ENCODE measurements around the gene HTRA3. TPM values are rescaled to one million over a fixed set of nuclear protein-coding genes. Genes with fewer than 3 reads are reported as not detected.

HTRA3 gene
- total RNA-seq, 1 donor from 2014 or later = 1.2 TPM

DNA sequence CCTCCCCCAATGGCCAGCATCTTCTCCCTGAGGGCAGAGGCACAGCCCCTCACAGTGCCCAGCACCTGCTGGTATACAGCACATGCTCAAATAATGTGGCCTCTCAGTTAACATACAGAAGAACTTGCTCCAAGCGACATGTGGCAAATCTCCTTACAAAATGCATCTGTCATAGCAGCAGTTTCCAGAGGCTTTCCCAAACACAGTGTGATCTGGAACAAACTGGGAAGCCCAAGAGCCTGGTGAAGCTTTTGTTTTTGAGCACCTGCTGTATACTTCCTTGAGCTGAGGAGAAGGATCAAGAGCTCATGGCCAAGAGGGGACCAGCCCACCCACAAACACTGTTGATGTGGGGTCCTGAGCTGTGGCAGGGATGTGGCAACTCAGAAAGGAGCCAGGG, 34.8 kb upstream of the HTRA3 start:
- DNase-seq (ENCODE audit: low read depth in 2 of 2) = no peak

DNA sequence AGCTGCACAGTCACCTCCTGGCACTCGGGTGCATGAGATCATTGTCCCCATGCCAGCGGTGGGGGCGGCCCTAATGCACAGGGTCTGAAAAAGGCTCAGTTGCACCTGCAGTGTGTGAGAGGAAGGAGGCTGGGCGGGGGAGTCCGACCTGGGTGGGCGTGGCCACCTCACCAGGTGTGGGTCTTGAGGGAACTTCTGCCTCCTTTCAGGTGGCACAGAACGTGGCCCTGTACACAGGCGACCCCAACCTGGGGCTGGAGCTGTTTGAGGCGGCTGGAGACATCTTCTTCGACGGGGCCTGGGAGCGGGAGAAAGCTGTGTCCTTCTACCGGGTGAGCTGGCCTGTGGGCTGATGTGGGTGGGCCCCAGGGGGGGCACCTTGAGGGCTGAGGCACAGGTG, 34.3 kb upstream of the HTRA3 start:
- DNase-seq (ENCODE audit: low read depth in 2 of 2) = no peak

DNA sequence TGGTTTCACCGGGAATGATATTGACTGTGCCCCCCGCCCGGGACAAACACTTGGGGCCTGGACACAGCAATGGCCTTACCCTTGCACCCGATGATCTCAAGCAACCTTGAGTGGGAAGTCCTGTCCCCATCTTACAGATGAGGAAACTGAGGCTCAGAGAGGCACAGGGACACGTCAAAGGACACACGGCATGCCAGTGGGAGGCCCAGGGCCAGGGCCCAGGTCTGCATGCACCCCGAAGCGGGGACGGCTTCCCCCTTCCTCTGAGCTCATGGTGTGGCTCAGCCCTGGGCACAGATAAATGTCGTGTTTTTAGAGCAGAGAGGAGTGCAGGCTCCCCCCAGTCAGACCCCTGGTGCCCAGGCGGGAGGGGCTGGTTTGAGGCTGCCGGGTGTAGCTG, 33.9 kb upstream of the HTRA3 start:
- no peak for DNase-seq (ENCODE audit: low read depth in 2 of 2)

DNA sequence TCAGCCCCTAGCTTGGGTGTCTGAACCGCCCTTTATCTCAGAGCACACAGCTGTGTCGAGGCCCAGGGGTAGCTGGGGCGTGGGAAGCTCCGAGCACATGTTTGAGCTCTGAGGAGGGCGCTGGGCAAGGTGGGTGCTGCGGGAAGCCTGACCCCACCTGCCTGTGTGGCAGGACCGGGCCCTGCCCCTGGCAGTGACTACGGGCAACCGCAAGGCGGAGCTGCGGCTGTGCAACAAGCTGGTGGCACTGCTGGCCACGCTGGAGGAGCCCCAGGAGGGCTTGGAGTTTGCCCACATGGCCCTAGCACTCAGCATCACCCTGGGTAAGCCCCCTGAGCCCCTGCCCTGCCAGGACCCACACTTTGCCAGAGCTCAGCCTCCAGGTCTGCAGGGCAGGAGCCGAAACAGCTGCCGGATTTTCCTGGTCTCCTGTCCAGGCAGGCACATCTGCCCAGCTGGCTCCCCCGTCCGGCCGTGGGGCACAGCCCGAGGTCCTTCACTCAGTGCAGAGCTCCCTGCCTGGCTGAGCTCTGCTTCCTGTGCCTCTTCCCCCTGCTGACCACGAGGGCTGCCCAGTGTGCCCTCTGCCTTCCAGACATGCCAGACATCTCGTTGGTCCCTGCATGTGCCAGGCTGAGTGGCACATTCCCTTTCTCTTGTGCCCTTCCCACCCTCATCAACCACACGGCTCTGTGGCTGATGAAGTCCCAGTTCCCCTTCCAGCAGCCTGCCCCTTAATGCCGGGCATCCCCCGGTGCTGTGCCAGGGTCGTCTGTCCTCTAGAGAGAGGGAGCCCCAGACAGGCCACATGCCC, 33.2 kb upstream of the HTRA3 start:
- DNase-seq (ENCODE audit: low read depth in 2 of 2) = no peak

DNA sequence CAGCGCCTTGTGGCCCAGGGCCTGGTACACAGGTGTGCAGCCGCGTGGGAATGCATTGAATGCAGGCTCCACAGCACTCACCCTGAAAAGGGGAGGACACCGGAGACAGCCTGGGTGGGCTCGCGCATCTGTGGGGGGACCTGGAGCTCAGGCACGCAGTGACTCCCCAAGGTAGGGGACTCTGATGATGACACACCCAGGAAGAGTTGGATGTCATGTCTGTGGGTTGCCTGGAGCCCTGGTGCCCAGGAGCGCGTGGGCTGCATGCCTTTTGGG, 32.7 kb upstream of the HTRA3 start:
- no peak for DNase-seq (ENCODE audit: low read depth in 2 of 2)

DNA sequence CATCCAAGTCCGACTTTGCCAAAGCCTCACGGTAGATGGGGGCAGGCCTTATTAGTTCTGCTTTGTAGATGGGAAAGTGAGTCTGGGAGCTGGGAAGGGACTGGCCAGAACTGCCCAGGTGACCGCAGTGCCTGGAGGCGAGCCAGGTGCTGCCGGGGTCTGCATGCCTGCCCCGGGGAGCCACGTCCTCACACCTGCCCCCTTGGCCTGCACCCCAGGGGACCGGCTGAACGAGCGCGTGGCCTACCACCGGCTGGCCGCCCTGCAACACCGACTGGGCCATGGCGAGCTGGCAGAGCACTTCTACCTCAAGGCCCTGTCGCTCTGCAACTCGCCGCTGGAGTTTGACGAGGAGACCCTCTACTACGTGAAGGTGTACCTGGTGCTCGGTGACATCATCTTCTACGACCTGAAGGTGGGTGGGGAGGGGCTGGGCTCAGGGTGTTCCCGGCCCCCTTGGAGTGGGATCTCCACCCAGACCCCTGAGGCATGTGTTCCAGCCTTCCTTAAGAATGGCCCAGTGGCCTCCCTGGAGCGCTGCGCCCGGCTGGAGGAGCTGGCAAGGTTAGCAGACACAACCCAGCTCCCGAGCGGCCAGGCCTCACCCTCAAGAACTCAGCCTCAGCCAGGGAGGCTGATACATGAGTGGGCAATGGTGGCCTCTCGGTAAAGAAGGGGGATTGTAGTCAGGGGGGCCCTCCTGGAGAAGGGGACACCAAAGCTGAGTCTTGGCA, 32.1 kb upstream of the HTRA3 start:
- DNase-seq (ENCODE audit: low read depth in 2 of 2) = no peak

DNA sequence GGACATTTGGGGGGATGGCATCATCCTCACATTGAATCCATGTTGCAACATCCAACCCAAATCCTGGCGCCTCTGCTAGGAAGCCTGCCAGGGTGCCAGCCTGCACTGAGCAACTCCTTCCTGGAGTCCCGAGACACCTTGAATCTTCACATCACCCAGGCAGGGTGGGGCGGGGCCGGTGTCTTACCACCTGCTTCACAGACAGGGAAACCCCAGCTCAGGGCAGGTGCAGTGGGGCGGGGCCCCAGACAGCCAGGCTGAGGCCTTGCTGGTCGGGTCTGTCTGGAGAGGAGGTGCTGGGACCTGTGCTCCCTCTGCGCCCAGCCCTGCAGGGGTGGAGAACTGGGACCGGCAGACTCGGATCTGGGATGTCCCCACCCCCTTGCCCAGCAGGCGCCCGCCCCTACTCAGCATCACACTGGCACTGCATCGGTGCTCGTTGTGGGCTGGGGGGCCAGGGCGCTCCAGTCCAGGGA, 31.5 kb upstream of the HTRA3 start:
- DNase-seq (ENCODE audit: low read depth in 2 of 2) = no peak

DNA sequence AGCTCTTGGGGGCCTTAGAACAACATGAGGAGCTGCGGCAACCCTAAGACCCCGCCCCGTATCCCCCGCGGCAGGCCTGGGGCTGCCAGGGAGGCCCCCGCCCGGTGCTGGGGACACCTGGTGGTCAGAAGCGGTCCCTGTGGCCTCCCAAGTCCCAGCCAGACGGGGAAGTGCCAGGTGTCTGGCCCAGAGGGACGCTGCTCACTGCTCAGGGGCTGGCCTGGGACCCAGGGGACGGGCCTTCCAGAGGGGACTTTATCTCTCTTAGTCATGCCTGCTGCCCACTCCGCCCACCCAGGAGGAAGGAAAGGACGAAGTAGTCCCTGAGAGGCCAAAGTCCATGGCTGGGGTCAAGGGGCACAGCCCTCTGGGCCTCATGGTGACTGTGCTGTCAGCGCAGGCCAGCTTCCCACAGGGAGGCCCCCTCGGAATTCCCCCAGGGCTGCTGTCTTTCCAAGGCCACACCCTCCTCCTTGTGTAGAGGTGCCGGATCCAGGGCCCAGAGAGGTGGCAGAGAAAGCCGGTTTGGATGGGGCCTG, 31.0 kb upstream of the HTRA3 start:
- DNase-seq (ENCODE audit: low read depth in 2 of 2) = no peak

DNA sequence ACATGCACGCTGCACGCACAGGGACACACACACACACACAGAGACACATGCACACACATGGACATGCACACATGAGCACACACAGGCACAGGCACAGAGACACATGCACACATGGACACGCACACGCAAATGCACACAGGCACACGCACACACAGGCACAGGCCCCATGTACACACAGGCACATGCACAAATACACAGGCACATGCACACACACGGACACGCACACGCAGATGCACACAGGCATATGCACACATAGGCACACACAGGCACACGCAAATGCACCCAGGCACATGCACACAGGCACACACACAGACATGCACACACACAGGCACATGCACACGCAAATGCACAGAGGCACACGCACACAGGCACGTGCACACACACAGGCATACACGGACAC, 30.3 kb upstream of the HTRA3 start:
- no peak for DNase-seq (ENCODE audit: low read depth in 2 of 2)

DNA sequence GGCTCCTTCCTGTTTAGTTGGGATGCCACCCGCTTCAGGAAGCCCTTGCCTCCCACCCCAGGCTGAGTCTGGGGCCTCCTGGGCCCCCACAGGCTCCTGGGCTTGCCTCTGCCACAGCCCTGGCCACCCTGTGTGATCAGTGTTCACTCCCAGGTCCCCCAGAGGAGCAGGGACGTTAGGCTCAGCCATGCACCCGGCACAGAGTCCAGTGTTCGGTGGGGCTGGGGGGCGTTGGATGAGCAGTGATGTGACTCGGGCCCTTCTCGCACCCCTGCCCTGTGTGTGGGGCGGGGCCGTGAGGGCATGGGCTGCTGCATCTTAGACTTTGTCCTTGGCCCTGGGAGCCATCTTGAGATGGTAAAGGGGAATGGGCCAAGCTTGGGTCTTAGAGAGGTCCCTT, 29.9 kb upstream of the HTRA3 start:
- no peak for DNase-seq (ENCODE audit: low read depth in 2 of 2)

DNA sequence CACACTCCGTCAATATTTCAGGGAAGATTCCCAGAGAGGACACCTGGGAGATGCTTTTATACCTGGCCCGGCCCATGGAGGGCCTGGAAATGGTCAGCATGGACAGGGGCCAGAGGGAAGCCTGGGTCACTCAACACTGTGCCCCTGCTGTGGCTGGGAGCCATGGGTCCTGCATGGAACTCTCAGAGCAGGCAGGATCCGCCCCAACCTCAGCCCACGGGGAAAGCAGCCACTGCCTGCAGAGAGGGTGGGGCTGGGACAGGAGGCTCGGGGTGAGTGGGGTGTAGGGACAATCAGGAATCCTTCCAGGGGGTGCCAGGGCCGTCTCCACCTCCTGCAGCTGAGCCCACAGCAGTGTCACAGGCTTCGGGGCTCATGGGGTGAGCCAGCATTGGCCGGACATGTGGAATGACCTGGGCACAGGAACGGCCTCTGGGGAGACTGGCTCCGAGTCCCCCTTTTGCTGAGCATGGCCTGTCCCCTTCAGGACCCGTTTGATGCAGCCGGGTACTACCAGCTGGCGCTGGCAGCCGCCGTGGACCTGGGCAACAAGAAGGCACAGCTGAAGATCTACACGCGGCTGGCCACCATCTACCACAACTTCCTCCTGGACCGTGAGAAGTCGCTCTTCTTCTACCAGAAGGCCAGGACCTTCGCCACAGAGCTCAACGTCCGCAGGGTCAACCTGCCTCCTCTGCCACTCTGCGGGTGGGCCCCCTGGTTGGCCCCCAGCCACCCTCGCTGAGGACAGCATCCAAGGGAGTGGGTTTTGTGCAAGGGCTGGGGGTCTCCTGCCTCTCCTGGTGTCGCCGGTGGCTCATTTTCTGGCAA, 29.1 kb upstream of the HTRA3 start:
- DNase-seq (ENCODE audit: low read depth in 2 of 2) = no peak

DNA sequence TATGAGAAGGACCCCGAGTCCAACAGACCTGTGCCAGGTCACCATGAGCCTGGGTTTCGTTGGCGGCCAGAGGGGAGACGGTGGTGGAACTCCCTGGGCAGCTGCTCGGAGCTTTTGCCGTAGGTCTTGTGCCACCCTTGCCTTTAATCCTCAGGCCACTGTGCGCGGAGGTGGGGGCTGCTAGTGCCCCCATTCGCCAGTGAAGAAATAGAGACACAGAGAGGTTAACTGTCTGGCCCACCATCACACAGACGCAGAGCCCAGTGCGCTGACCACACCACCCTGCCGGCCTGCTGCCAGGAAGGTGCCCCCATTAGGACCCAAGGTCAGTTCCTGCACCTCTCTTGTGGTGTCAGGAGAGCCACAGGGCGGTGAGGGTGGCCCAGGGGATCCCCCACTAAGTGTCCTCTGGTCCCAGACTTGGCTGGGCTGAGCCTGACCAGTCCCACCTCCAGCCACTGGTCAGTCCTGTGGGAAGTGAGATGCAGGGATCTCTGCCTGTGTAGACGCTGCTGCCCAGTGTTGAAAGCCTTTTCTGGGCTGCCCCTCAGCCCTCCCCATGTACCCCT, 28.3 kb upstream of the HTRA3 start:
- no peak for DNase-seq (ENCODE audit: low read depth in 2 of 2)

DNA sequence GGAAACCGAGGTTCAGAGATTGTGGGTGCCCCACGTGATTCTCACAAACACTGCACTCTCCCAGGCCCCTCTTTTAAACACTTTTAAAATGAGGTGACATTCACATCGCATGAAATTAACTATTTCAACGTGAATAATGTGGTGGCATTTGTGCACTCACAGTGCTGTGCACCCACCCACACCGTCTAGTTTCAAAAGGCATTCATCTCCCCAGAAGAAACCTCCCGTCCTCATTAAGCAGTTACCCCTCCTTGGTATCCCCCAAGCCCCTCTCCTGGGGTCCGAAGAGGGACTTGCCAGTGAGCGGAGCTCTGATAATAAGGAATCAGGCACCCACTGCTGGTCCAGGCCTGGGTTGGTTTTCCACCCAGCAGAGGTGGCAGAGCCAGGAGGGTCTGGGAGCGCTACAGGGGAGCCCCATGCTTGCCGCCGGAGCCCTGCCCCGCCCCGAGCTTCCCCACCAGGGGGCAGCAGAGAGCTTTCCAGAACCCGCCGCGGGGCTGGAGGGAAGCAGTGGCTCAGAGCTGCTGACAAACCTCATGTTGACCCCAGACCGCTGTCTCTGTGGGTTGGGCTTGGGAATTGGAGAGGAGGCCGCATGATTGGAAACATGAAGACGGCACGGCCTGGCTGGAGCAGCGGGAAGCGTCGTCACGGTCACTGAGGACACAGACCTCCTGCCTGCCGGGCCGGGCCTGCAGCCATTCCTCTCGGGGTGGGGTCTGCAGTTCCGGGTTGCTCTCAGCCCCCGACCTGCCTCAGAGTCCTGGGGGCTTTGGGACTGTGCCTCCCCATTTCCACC, 27.5 kb upstream of the HTRA3 start:
- DNase-seq (ENCODE audit: low read depth in 2 of 2) = peak; percentile 83 to 96

DNA sequence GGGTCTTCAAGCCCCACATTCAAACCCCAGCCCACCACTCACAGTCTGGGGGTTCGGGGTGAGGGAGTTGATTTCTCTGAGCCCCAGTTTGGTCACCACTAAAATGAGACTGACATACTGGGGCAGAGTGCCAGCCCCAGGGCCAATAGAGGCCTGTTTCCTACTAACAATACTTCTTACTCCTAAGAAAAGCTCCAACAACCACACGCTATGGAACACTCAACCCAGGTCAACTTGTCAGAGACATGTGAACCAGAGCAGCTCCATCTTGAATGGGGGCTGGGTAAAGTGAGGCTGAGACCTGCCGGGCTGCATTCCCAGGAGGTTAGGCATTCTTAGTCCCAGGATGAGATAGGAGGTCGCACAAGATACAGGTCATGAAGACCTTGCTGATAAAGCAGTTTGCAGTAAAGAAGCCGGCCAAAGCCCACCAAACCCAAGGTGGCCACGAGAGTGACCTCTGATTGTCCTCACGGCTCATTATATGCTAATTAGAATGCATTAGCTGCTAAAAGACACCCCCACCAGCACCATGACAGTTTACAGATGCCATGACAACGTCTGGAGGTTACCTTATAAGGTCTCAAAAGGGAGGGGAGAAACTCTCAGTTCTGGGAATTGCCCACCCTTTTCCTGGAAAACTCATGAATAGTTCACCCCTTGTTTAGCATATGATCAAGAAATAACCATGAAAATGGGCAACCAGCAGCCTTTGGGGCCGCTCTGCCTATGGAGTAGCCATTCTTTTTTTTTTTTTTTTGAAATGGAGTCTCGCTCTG, 26.6 kb upstream of the HTRA3 start:
- DNase-seq (ENCODE audit: low read depth in 2 of 2) = no peak

DNA sequence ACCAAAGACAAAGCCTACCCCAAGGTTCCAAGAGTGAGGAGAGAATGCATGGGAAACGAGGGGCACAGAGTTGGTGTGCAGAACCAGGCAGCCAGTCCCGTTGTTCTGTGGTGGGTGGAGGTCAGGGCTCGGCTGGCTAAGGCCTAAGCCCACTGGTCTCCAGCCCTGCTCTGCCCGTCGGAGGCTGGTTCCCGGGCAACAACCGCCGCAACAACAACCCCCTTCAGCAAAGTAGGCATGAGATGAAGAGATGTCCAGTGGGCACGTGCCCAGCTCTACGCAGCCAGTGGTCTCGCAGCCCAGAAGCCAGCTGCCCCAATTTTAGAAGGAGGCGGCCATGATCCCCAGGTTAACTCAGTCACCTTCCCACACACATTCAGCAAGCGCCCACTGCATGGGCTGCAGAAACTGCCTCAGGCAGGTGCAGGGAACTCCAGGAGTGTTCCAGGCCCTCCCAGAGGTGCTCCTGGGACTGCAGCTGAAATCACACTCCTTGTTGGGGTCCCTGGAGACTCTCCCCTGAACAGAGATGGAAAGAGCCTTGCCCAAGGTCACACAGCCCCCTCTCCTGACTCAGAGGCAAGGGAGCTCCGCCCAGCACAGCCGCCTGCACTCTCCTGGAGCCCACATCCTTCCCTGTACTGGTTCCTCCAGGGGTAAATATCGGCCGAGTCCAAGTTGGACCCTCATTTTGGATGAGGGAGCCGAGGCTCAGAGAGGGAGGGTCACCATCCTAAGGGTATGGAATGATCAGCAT, 25.4 kb upstream of the HTRA3 start:
- DNase-seq (ENCODE audit: low read depth in 2 of 2) = no peak

DNA sequence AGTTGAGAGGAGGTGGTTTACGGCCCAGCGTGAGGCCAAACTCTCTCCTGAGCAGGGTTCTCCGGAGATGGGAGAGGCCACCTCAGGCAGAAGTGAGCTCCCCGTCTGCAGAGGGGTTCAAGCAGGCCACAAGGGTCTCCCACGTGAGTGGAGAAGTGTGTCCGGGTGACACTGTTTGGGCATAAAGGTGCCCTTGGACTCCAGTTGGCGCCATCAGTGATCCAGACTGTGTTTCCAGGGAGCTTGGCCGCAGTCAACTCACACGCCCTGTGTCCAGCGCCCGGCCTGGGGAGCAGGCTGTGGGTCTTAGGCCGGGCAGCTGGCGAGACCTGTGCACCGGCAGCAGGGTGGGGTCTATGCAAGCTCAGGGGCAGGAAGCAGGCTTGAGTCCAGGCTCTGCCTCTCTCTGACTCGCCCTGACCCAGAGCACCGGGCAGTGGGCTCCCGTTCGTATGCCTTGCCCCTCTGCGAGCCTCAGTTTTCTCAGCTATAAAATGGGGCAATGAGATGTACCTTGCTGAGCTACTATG, 24.6 kb upstream of the HTRA3 start:
- no peak for DNase-seq (ENCODE audit: low read depth in 2 of 2)

DNA sequence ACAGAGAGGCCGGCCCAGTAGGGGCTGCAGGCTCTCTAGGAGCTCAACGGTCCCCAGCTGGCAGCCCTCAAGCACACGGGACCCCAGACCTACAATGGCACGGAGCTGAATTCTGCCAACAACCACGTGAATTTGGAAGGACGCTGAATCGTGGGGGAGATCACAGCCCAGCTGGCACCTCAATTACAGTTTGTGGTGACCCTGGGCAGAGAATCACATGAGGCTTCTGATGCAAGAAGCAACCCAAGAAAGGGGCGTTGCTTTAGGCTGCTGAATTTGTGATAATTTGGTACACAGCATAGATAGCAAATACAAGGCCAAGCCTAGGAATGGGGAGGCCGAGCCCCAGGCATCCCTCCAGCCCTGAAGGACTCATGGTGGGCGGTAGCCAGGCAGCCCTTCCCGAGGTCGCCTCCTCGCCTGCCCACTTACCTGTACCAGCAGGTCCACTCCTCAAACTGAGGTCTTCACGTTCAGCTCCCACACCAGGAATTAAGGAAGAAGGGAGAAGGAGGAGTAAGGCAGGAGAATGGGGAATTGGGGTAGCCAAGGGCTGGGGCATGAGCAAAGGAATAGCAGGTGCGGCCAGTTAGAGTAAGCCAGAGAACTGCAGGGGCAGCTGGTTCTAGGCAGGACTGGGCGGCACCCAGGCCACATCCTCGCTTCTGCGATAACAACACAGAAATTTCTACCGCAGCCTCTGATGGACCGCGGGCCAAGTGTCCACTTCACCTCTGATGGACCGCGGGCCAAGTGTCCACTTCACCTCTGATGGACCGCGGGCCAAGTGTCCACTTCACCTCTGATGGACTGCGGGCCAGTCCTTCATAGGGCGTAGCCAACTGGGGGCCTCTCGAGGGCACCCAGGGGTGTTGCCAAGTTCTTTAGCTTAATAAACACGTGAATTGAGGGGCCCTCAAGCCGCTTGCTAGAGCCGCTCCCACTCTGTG, 23.4 kb upstream of the HTRA3 start:
- DNase-seq (ENCODE audit: low read depth in 2 of 2) = no peak
